GM20000 (cell line): Measurements from ENCODE around the gene UBA1.

ENCODE experiments used
- DNase-seq: peaks from one replicate; pipeline ENCODE4 v3.0.0; 2012; ENCODE audit warnings: low spot score
- TF ChIP-seq, protein P1 (sequence below): IDR thresholded peaks from 2 replicates; pipeline ENCODE4 v1.5.1; 2012; ENCODE audit warnings: mild to moderate bottlenecking, control low read depth; ENCODE audit errors: extremely low read depth, missing control alignments

Gene UBA1

DNA sequence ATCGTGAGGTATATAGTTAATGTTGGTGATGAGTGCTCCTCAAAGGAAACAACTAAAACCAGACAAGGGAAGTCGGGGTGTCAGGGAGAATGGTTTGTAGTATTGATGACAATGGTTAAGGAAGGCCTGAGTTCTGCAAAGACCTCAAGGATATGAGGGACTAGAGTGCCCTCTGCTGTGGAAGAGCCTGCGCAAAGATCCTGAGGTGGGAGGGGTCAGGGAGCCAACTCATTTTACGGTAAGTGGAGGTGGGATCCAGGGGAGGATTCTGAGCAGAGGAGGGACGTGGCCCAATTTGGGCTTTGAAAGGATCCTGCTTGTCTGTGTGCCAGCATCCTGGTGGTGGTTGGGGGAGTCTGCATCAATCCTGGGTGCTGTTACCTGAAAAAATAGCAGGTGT is 11.3 kb downstream of the UBA1 start:
- TF ChIP-seq, protein P1, sequence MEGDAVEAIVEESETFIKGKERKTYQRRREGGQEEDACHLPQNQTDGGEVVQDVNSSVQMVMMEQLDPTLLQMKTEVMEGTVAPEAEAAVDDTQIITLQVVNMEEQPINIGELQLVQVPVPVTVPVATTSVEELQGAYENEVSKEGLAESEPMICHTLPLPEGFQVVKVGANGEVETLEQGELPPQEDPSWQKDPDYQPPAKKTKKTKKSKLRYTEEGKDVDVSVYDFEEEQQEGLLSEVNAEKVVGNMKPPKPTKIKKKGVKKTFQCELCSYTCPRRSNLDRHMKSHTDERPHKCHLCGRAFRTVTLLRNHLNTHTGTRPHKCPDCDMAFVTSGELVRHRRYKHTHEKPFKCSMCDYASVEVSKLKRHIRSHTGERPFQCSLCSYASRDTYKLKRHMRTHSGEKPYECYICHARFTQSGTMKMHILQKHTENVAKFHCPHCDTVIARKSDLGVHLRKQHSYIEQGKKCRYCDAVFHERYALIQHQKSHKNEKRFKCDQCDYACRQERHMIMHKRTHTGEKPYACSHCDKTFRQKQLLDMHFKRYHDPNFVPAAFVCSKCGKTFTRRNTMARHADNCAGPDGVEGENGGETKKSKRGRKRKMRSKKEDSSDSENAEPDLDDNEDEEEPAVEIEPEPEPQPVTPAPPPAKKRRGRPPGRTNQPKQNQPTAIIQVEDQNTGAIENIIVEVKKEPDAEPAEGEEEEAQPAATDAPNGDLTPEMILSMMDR = no peak
- DNase-seq = no peak

DNA sequence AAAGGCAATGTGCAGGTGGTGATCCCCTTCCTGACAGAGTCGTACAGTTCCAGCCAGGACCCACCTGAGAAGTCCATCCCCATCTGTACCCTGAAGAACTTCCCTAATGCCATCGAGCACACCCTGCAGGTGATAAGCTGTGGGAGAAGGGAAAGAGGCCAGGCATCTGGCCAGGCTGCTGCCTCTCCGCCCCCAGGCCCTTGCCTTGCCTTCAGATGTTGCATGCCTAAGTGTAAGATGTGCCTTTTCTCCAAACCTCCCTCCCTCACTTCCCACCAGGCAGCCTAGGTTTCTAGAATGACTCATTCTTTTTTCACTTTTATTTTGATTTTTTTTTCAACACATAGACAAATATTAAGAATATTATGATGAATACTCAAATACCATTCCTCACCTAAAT is 12.7 kb downstream of the UBA1 start:
- TF ChIP-seq, protein P1 = no peak
- no peak for DNase-seq

DNA sequence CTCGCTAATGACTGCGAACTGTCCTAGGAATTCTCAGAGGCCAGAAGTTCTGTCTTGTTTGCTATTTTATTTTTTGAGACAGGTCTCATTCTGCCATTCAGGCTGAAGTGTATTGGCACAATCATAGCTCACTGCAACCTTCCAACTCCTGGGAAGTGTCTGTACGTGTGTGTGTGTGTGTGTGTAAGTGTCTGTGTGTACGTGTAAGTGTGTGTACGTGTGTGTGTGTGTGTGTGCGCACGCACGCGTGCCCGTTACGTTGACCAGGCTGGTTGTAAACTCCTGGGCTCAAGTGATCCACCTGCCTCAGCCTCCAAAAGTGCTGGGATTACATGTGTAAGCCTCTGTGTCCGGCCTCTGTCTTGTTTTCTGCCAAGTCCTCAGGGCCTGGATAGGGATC is 14.5 kb downstream of the UBA1 start:
- TF ChIP-seq, protein P1 = no peak
- no peak for DNase-seq

DNA sequence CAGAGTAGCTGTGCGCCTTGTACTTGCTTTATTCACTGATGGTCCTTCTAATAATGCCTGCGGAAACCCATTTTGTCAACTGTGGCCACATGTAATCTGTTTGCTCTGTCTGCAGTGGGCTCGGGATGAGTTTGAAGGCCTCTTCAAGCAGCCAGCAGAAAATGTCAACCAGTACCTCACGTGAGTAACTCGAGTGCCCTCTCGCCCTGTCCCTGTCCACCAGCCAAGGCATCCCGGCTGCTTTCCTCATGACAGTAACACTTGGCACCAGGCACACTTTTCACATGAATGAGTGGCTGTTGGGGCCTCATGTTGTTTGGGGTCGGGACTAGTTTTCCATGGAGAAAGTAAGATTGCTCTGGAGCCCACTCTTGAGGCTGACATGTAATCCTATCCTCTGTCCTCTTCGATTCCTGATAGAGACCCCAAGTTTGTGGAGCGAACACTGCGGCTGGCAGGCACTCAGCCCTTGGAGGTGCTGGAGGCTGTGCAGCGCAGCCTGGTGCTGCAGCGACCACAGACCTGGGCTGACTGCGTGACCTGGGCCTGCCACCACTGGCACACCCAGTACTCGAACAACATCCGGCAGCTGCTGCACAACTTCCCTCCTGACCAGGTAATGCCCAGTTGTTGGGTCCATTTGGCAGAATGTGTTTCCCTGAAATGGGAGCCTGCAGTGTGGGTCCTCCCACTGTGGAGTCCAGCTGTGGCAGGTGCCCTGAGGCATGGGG is 16.0 kb downstream of the UBA1 start:
- TF ChIP-seq, protein P1 = no peak

DNA sequence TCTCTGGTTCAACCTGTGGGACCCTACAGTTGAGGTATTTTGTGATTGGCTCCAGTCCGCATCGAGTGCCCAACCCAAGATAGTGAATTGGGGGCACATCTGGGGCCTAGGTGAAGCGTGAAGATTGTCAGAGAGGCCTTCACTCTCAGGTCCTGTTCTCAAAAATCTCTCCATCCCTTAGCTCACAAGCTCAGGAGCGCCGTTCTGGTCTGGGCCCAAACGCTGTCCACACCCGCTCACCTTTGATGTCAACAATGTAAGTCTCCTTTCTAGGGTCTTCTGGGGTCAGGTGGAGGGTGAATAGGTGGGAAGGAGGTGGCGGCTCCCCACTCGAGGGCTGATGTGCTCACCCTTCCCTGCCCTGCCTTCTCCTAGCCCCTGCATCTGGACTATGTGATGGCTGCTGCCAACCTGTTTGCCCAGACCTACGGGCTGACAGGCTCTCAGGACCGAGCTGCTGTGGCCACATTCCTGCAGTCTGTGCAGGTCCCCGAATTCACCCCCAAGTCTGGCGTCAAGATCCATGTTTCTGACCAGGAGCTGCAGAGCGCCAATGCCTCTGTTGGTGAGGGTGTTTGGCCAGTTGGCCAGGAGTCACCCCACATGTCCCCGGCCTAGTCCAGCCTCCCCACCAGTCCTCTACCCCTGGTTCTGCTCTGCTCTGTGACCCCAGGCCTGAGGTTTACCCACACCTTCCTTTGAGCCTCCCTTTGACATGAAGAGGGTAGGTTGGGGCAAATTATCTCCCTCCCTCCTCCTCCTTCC is 17.2 kb downstream of the UBA1 start:
- TF ChIP-seq, protein P1 = no peak
- DNase-seq = no peak

More for the DNA sequence above, 16.0 kb downstream of the UBA1 start:
- DNase-seq = no peak

DNA sequence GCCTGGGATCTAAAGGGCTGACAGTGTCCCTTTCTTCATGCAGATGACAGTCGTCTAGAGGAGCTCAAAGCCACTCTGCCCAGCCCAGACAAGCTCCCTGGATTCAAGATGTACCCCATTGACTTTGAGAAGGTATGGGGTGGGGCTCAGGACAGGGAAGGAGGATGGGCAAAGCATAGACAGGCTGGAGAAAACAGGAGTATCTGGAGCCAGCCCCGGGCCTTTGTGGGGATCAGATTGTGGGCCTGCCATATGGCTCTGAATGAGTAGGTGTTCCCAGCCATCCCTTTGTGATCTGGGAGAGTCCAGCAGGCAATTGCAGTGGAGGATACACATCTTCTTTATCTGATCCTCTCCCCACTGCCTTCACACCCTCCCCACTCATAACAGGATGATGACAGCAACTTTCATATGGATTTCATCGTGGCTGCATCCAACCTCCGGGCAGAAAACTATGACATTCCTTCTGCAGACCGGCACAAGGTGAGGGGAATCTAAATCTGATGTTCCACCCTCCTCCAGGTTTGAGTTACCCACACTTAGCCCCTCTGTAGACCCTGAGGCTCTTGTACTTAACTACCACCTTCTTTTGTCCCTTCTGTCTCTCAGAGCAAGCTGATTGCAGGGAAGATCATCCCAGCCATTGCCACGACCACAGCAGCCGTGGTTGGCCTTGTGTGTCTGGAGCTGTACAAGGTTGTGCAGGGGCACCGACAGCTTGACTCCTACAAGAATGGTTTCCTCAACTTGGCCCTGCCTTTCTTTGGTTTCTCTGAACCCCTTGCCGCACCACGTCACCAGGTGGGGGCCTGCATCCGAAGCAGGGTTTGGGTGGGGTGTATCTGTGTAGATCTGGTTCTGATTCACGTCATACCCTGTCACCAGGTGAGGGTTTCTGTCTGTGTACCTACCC is 19.0 kb downstream of the UBA1 start:
- no peak for DNase-seq
- TF ChIP-seq, protein P1 = no peak
